Vagina (tissue), 2 donors: ENCODE results near the gene ITLN2. TPM values are rescaled to one million over a fixed set of nuclear protein-coding genes. Genes with fewer than 3 reads are reported as not detected.

ENCODE experiments used
- DNase-seq, 2 donors: peaks; one replicate each; pipeline ENCODE4 v3.0.0-alpha.2; 2017; ENCODE audit errors: extremely low spot score in 2 of 2
- H3K27ac ChIP-seq: fragments of 200-600 bp; sonication (generic); one replicate; pipeline ENCODE4 v1.5.1; 2019
- H3K27me3 ChIP-seq: fragments of 200-600 bp; sonication (generic); one replicate; pipeline ENCODE4 v1.5.1; 2019
- H3K36me3 ChIP-seq, 2 donors: fragments of 200-600 bp; sonication (generic); one replicate each; pipeline ENCODE4 v1.5.1; 2017 to 2019
- H3K4me1 ChIP-seq: fragments of 200-600 bp; sonication (generic); one replicate; pipeline ENCODE4 v1.5.1; 2019
- H3K4me3 ChIP-seq, 2 donors: fragments of 200-600 bp; sonication (generic); 1 replicate in 1 of 2; 2 replicates in 1 of 2; pipeline ENCODE4 v1.5.1; 2016 to 2019
- H3K9me3 ChIP-seq: fragments of 200-600 bp; sonication (generic); one replicate; pipeline ENCODE4 v1.5.1; 2019
- POLR2A ChIP-seq, 2 donors: fragments of 450-650 bp; IDR thresholded peaks; one replicate each; pipeline ENCODE4 v1.6.1; 2017; ENCODE audit warnings: antibody characterized with exemption in 2 of 2, mild to moderate bottlenecking in 2 of 2, moderate library complexity in 2 of 2
- POLR2AphosphoS5 ChIP-seq, 2 donors: sonication (generic); formaldehyde crosslinking; IDR thresholded peaks; one replicate each; pipeline ENCODE4 v1.9.0; 2017; ENCODE audit warnings: antibody characterized with exemption in 2 of 2, mild to moderate bottlenecking in 2 of 2, low read depth in 1 of 2; ENCODE audit not compliant: insufficient read depth in 1 of 2
- intact Hi-C: fragments of 100-400 bp; cut with DNase I; formaldehyde crosslinking; loops from one replicate; pipeline ENCODE4 v1.15.1; 2023
- total RNA-seq: library from RNA; depleted of rRNA; stranded (reverse); fragments of >200 nt; gene quantifications from one replicate; pipeline ENCODE4 v1.2.3, GENCODE V29; 2016
- TF ChIP-seq, protein P1 (sequence below), 3 experiments: fragments of 450-650 bp in 2 of 3; fragments of 200-600 bp in 1 of 3; sonication (generic) in 1 of 3; IDR thresholded peaks; one replicate each; pipeline ENCODE4 v1.5.1; 2017 to 2019; ENCODE audit warnings: antibody characterized with exemption in 3 of 3, mild to moderate bottlenecking in 2 of 3, moderate library complexity in 2 of 3

ITLN2 gene
- total RNA-seq, 1 donor from 2014 or later, result 2.0 TPM

GRCh38 chr1:160985723-160986122 is 31.1 kb upstream of the ITLN2 start:
- no peak overlapping the region for H3K4me3 ChIP-seq
- no peak for TF ChIP-seq POLR2A (IDR thresholded peaks at IDR 0.05)
- intact Hi-C loops, result no loop called here
- H3K4me1 ChIP-seq, result peaks cover 5% of the 10 kb centered on the region
- H3K27me3 ChIP-seq, result no peaks in the 10 kb centered on the region
- H3K36me3 ChIP-seq, result no peaks in the 10 kb centered on the region
- no peak overlapping the region for H3K27ac ChIP-seq
- DNase-seq, result no peak
- no peaks in the 10 kb centered on the region for H3K9me3 ChIP-seq

GRCh38 chr1:160981584-160982411 is 27.2 kb upstream of the ITLN2 start:
- peak overlapping the region in 1 of 2 donors; percentile 13 for H3K4me3 ChIP-seq
- H3K4me1 ChIP-seq, result peaks cover 5% of the 10 kb centered on the region
- no peaks in the 10 kb centered on the region for H3K9me3 ChIP-seq
- H3K27me3 ChIP-seq, result no peaks in the 10 kb centered on the region
- no peaks in the 10 kb centered on the region for H3K36me3 ChIP-seq
- no peak for DNase-seq
- no peak for TF ChIP-seq POLR2A (IDR thresholded peaks at IDR 0.05)
- no peak for TF ChIP-seq POLR2AphosphoS5 (IDR thresholded peaks at IDR 0.05; ENCODE audit: insufficient read depth in 1 of 2, low read depth in 1 of 2)
- TF ChIP-seq, protein P1, sequence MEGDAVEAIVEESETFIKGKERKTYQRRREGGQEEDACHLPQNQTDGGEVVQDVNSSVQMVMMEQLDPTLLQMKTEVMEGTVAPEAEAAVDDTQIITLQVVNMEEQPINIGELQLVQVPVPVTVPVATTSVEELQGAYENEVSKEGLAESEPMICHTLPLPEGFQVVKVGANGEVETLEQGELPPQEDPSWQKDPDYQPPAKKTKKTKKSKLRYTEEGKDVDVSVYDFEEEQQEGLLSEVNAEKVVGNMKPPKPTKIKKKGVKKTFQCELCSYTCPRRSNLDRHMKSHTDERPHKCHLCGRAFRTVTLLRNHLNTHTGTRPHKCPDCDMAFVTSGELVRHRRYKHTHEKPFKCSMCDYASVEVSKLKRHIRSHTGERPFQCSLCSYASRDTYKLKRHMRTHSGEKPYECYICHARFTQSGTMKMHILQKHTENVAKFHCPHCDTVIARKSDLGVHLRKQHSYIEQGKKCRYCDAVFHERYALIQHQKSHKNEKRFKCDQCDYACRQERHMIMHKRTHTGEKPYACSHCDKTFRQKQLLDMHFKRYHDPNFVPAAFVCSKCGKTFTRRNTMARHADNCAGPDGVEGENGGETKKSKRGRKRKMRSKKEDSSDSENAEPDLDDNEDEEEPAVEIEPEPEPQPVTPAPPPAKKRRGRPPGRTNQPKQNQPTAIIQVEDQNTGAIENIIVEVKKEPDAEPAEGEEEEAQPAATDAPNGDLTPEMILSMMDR (IDR thresholded peaks at IDR 0.05), result no peak
- no peak overlapping the region for H3K27ac ChIP-seq
- intact Hi-C loops, result no loop called here

- TF ChIP-seq POLR2A (IDR thresholded peaks at IDR 0.05), result no peak
- TF ChIP-seq POLR2AphosphoS5 (IDR thresholded peaks at IDR 0.05; ENCODE audit: insufficient read depth in 1 of 2, low read depth in 1 of 2), result no peak
- TF ChIP-seq, protein P1 (IDR thresholded peaks at IDR 0.05), result no peak
- intact Hi-C loops, result no loop called here
- no peaks in the 10 kb centered on the region for H3K36me3 ChIP-seq
- DNase-seq, result no peak
- peaks cover 5% of the 10 kb centered on the region for H3K4me1 ChIP-seq
- H3K27ac ChIP-seq, result no peak overlapping the region
- H3K9me3 ChIP-seq, result no peaks in the 10 kb centered on the region
- H3K4me3 ChIP-seq, result no peak overlapping the region
- H3K27me3 ChIP-seq, result no peaks in the 10 kb centered on the region
These were observed 24.7 kb upstream of the ITLN2 start for GRCh38 chr1:160979286-160979685.

DNA sequence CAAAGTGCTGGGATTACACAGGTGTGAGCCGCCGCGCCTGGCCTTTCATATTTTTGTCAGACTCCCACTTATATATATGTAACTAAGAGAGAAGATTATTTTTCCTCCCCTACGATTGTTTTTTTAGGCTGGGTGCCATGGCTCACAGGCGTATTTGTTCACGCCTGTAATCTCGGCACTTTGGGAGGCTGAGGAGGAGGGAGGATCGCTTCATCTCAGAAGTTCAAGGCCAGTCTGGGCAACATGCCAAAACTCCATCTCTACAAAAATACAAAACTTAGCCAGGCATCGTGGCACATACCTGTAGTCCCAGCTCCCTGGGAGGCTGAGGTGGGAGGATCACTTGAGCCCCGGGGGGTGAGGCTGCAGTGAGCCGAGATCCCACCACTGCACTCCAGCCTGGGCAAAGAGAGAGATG is 23.9 kb upstream of the ITLN2 start:
- H3K27ac ChIP-seq, result no peak overlapping the region
- no peak overlapping the region for H3K4me3 ChIP-seq
- DNase-seq, result no peak
- peaks cover 5% of the 10 kb centered on the region for H3K4me1 ChIP-seq
- no peaks in the 10 kb centered on the region for H3K27me3 ChIP-seq
- H3K36me3 ChIP-seq, result no peaks in the 10 kb centered on the region
- intact Hi-C loops, result no loop called here
- TF ChIP-seq, protein P1 (IDR thresholded peaks at IDR 0.05), result no peak
- TF ChIP-seq POLR2A (IDR thresholded peaks at IDR 0.05) (no peak), POLR2AphosphoS5 (IDR thresholded peaks at IDR 0.05; ENCODE audit: insufficient read depth in 1 of 2, low read depth in 1 of 2) (no peak)
- H3K9me3 ChIP-seq, result no peaks in the 10 kb centered on the region

DNA sequence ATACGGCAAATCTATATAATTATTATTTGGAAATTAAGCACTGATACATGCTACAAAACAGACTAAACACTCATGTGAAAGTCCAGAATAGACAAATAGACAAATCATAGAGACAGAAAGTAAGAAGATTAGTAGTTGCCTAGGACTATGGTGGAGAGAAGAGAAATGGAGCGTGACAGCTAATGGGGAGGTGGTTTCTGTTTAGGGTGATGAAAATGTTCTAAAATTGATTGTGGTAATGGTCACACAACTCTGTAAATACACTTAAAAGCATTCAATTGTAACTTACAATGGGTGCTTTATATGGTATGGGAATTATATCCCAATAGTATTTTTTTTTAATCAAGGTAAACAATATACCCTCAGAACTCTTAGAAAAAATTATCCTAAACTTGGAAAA is 20.4 kb upstream of the ITLN2 start:
- no peak for DNase-seq
- no peaks in the 10 kb centered on the region for H3K27me3 ChIP-seq

More for the DNA sequence above, 20.4 kb upstream of the ITLN2 start:
- no peaks in the 10 kb centered on the region for H3K9me3 ChIP-seq
- H3K4me1 ChIP-seq, result no peaks in the 10 kb centered on the region
- H3K4me3 ChIP-seq, result no peak overlapping the region
- H3K27ac ChIP-seq, result no peak overlapping the region
- no peak for TF ChIP-seq POLR2A (IDR thresholded peaks at IDR 0.05)
- no peak for TF ChIP-seq POLR2AphosphoS5 (IDR thresholded peaks at IDR 0.05; ENCODE audit: insufficient read depth in 1 of 2, low read depth in 1 of 2)
- TF ChIP-seq, protein P1 (IDR thresholded peaks at IDR 0.05), result no peak
- H3K36me3 ChIP-seq, result no peaks in the 10 kb centered on the region
- intact Hi-C loops, result no loop called here
